Head of caudate nucleus (tissue), 42 donors: ENCODE data around the gene KSR1.

Source experiments
- DNase-seq, 42 donors: peaks; one replicate each; pipeline versions ENCODE4 v3.0.0 to v3.0.0-alpha.2; 2020 to 2021; ENCODE audit warnings: mixed read lengths in 7 of 42
- intact Hi-C: fragments of 100-400 bp; cut with DNase I; formaldehyde crosslinking; loops from one replicate; pipeline ENCODE4 v1.15.0; 2022

The KSR1 gene

DNA sequence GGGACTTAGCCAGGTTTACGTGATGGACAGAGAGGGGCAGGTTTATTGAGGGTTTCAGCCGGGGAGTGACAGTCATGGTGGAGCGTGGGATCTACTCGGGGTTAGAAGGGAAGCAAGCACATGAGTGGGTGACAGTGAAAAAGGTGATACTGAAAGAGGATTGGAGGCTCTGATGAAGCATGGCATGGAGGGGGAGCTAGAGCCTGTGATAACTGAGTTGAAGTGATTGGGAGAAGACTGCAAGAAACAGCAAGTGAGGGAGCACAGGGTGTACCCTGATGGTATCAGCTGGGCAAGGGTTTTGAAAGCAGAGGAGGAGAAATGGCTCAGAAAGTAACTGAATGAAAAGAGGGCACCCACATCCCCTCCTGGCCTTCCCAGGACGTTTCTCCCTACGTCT, 6.7 kb upstream of the KSR1 start:
- DNase-seq = peak in 36 of 42 donors; percentile 15 to 86 (median 52)

GRCh38 chr17:27449988-27450387, 6.3 kb upstream of the KSR1 start:
- intact Hi-C loops = loop anchor here (10.0 kb wide), 2 partner anchors 95 to 215 kb away; no protein-coding TSS in a partner anchor

More for the DNA sequence above, 6.7 kb upstream of the KSR1 start:
- intact Hi-C loops = no loop called here

DNA sequence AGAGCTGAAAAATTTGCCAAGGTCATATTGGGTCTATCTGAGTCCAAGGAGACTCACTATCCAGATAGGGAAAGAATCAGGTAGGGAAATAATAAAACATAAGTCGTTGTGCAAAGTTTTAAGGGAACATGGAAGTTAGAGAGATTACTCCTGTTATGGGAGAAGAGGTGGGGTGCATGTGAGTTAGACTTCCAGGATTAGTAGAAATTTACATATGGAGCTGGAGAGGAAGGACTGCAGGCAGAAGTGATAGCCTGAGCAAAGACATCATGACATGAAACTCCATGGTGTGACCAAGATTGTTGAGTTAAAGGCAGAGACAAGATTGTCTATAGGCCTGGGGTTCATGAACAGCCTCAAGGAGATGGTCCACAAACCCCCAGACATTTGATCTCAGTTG, 5.8 kb upstream of the KSR1 start:
- DNase-seq = no peak
- intact Hi-C loops = loop anchor here (10.0 kb wide), 2 partner anchors 96 to 216 kb away; no protein-coding TSS in a partner anchor

More at GRCh38 chr17:27449988-27450387, 6.3 kb upstream of the KSR1 start:
- DNase-seq = no peak

- no peak for DNase-seq
- intact Hi-C loops = loop anchor here (10.0 kb wide), 2 partner anchors 97 to 217 kb away; no protein-coding TSS in a partner anchor
Measured at GRCh38 chr17:27451906-27452305, 4.3 kb upstream of the KSR1 start.

DNA sequence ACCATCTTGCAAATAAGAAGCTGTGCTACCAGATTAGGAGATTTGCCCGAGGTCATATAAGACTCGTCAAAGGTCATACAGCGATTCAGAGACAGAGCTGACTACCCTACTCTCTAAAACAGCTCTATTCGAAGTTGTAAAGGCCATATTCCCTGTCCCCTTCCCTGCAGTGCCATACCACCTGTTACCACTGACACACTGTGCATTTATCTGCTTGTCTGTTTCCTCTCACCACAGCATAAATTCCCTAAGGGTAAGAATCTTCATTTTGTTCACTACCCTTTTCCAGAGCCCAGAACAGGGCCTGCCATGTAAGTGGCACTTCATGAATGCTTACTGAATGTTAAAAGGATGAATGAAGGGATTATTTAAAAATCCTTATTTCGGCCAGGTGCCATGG, 3.4 kb upstream of the KSR1 start:
- no peak for DNase-seq
- intact Hi-C loops = loop anchor here (10.0 kb wide), 2 partner anchors 98 to 218 kb away; no protein-coding TSS in a partner anchor

DNA sequence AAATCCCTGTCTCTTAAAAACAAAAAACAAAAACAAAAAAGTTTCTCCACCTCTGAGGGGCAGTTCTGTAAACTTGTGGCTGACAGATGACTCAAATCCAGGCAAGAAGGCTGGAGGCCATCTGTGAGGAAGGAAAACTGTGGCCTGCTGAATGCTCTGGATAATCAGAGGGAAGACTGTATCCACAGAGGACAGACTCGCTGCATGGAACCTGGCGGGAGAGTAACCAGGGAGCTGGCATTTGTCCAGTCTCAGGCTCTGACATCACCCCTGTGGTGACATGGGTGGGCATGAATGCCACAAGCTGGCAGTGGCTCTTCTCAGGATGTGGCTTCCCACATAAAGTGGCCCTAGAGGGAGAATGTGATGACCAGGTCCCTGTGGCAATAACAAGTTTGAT, 2.8 kb upstream of the KSR1 start:
- intact Hi-C loops = loop anchor here (10.0 kb wide), 2 partner anchors 99 to 219 kb away; no protein-coding TSS in a partner anchor
- DNase-seq = no peak

DNA sequence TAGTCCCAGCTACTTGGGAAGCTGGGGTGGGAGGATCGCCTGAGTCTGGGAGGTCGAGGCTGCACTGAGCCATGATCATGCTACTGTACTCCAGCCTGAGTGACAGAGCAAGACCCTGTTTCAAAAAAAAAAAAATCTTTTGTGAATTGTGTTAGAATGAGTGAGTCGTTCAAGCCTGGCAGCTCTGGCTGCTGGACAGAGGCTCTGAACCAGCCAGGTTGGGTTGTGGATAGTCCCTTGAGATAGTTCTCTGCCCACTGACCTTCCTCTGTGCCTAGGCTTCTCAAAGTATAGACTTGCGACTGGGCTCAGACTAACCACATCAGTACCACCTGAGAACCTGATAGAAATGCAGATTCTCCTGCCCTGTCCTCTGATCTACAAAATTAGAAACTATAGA, 2.2 kb upstream of the KSR1 start:
- no peak for DNase-seq
- intact Hi-C loops = loop anchor here (10.0 kb wide), 2 partner anchors 99 to 219 kb away; no protein-coding TSS in a partner anchor

DNA sequence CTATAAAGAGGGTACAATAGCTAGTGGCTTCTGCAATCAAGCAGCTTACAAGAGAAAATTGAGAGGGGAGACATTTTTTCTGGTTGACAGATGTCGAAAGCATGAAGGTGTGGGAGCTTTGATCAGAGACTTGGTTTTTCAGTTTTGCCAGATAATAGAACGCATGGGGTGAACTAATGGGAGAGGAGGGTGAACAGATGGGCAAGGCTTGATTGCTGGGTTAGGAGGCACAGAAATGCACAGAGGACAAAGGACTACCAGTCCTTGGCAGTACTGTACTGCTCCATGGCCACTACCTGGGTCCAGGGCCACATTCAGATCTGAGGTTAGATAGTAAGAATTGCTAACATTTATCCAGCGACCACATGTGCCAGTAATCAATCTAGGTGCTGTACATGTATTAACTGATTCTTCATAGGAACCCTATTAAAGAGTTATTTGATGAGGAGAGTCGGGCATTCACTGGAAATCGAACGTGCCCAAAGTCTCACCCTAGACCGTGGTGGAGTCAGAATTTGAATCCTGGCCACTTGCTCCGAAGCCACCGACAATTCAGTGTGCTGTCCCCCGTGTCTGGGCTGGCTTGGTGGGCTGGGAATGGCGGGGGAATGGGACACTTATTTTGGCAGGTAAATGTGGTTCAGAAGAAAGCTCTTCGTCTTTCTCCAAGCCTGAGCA, 873 bp upstream of the KSR1 start:
- intact Hi-C loops = loop anchor here (10.0 kb wide), 2 partner anchors 101 to 221 kb away; no protein-coding TSS in a partner anchor
- no peak for DNase-seq

GRCh38 chr17:27456681-27457359, 572 bp downstream of the KSR1 start:
- peak in 24 of 42 donors; percentile 7 to 67 (median 32) for DNase-seq
- intact Hi-C loops = loop anchor here (2.0 to 10.0 kb wide), 3 partner anchors 102 to 222 kb away; no protein-coding TSS in a partner anchor

DNA sequence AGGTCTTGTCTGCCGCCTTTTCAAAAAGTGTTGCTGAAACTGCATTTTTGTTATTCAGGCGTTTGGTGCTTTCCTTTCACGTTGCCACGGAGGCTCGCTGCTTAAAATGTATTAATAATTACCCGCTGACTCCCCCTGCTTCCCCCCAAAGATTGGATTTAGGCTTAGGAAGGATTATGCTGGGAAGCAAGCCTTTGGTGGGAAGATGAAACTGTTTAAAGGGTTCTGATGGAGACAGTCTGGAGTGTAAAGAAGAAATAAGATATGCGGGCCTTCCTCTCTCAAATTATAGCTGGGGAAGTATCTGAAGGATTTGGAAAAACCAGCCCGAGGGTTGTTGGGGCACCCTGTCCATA, 1.1 kb downstream of the KSR1 start:
- DNase-seq = no peak
- intact Hi-C loops = loop anchor here (2.0 to 10.0 kb wide), 3 partner anchors 103 to 223 kb away; no protein-coding TSS in a partner anchor

DNA sequence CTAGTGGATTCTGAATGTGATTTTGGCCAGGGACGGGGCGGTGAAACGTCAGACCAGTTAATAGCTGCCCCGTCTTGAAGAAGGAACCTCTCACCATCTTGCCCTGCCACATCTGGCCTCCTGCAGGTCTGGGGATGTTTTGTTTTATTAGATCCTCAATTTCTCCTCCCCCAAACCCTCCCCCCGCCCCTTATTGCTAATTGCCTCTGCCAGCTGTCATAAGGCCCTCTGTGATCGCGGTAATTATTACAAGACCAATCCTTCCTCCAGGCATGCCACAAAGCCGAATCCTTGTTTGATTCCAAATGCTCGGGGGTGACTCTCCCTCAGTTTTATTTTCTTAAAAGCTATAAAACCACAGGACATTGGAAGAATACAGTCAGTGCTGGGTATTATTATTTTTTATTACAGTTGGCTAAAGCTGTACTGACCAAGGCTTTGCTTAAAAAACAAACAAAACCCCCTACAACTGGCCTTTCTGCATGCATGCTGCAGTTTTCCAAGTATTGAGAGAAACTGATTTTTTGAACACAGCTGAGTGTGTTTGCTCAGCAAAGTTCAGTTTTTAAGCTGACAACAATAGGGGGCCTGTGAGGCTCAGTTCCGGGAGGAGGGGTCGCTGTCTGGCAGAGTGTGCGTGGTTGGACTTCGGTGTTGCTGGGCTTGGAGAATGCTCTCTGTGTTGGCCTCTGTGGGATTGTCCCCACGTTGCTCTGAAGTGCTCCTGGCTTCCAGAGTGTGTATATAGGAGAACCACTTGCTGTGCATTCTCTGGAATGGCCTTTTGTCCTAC, 1.7 kb downstream of the KSR1 start:
- intact Hi-C loops = loop anchor here (2.0 to 10.0 kb wide), 3 partner anchors 103 to 223 kb away; no protein-coding TSS in a partner anchor
- DNase-seq = peak in 29 of 42 donors; percentile 24 to 67 (median 41)

DNA sequence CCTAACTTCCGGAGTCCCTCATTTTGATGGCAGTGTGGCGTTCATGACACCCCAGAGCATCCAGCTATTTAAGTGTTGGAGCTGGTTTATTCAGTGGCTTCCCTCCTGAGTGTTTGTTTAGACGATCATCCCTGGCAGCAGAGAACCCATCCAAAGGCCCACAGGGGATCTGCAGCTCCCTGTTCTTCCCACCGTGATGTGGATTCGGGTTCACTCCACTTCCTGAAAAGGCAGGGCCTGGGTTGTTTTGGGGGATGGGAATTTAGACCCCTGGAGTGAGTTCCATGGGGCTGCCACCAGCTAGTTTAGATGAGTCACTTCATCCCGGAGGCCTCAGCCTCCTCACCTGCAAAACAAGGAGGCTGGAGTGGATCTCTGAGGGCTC, 2.3 kb downstream of the KSR1 start:
- intact Hi-C loops = loop anchor here (10.0 kb wide), 2 partner anchors 104 to 224 kb away; no protein-coding TSS in a partner anchor
- no peak for DNase-seq

GRCh38 chr17:27459433-27459832, 3.2 kb downstream of the KSR1 start:
- intact Hi-C loops = loop anchor here (10.0 kb wide), 2 partner anchors 105 to 225 kb away; no protein-coding TSS in a partner anchor
- no peak for DNase-seq

DNA sequence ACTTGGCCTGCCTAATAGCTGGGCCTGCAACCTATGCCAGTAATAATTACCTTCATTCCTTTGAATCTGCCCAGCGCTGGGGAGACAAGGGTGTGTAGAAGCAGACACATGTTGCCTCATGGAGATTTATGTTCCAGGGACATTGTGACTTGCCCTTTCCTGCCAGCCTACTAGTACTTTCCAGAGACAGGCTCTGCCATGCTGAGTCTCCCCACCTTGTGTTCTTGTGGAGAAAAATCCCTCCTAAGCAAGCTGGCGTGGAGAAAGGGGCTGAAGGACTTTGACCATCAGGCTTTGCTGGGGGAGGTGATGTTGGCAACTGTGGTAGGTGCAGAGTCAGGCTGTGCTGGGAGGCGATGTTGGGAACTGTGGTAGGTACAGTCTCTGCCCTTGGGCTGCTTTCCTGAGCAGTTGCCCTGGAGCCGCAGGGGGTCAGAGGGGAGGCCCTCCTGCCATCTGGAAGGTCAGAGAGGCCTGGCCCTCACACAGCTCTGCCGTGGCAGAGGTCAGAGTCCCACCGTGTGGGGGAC, 4.0 kb downstream of the KSR1 start:
- intact Hi-C loops = no loop called here
- DNase-seq = no peak

DNA sequence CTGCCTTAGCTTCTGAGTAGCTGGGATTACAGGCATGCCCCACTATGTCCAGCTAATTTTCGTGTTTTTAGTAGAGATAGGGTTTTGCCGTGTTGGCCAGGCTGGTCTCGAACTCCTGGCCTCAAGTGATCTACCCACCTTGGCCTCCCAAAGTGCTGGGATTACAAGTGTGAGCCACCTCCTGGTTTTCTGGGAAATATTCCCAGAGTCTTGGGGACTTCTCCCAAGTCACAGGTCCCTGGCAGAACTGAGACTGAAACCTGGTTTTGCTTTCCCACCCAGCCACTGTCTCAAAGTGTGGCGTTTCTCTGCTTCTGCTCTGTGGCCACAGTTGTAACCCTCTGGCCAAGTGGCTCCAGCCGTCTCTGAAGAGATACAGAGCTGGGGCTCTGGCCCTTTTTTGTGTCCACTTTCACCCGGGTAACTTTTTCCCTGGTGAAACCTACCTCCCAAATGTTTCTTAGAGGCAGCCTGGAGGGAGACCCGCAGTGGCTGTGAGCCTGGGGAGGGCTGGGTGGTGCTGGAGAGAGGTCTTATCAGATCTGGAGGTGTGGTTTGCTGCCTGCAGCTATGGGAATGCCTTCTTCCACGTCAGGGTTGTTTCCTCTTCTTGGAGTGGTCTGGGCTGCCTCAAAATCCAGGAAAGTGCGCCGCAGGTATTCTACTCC, 5.1 kb downstream of the KSR1 start:
- DNase-seq = no peak
- intact Hi-C loops = no loop called here

GRCh38 chr17:27462149-27462548, 5.9 kb downstream of the KSR1 start:
- intact Hi-C loops = no loop called here
- no peak for DNase-seq

DNA sequence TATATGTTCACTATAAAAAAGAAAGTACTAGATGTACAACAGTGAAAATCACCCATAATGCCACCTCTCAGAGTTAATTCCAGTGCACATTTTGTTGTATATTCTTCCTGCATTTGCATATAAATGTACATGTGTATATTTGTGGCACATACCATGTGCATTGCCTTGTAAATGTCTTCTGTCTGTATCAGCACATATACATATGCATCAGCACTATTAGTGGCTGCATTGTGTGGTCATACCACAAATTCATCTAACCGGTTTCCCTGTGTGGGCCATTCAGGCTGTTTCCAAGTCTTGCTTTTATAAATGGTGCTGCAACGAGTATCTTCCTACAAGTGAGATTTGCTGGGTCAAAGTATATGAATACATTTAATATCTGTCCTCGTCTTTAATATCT, 6.5 kb downstream of the KSR1 start:
- no peak for DNase-seq
- intact Hi-C loops = no loop called here

DNA sequence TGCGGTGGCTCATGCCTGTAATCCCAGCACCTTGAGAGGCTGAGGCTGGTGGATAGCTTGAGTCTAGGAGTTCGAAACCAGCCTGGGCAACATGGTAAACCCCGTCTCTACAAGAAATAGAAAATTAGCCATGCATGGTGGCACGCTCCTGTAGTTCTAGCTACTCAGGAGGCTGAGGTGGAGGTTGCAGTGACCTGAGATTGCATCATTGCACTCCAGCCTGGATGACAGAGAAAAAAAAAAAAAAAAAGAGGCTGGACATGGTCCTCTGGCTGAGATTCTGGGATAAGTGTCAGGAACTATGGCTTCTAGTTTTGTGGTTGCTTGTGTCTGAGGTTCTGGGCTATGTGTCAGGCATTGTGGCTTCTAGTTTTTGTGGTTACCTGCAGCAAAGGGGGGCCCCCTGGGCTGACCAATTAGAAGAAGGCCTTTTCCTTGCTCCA, 7.0 kb downstream of the KSR1 start:
- no peak for DNase-seq
- intact Hi-C loops = no loop called here
